SK-N-SH (cell line): ENCODE results near the gene ZNF575. TPM values are rescaled to one million over a fixed set of nuclear protein-coding genes. Genes with fewer than 3 reads are reported as not detected.

Experiments used
- CTCF ChIA-PET: fragments of 300-600, 350-600 bp; formaldehyde crosslinking; extraction: SDS; loops from one replicate; lab custom pipeline; 2021; lab: Yijun Ruan, JAX
- POLR2A ChIA-PET: fragments of 350-600 bp; sonication (Branson Sonifier 250); formaldehyde crosslinking; extraction: SDS; loops from one replicate; lab custom pipeline; 2020; ENCODE audit warnings: antibody characterized with exemption, inconsistent platforms; lab: Yijun Ruan, JAX
- DNase-seq: peaks from one replicate; pipeline ENCODE4 v3.0.0; 2012
- H2AFZ ChIP-seq: fragments of 200-600 bp; sonication (generic); 2 replicates; pipeline ENCODE4 v1.8.1; 2016; ENCODE audit warnings: antibody characterized with exemption, mild to moderate bottlenecking, low read depth
- H3F3A ChIP-seq: fragments of 200-600 bp; sonication (generic); replicated peaks from 2 replicates; pipeline ENCODE3; 2016; ENCODE audit warnings: antibody characterized with exemption, mild to moderate bottlenecking; ENCODE audit not compliant: insufficient read depth
- H3K27ac ChIP-seq, 2 experiments: fragments of 200-500 bp in 1 of 2; fragments of 200-600 bp in 1 of 2; sonication (Bioruptor generic) in 1 of 2; sonication (generic), shearing (Covaris generic) in 1 of 2; 2 replicates each; pipeline versions ENCODE4 v1.5.1 to v1.6.1; 2014 to 2016; ENCODE audit warnings: low read depth in 2 of 2, inconsistent platforms in 1 of 2, low read length in 1 of 2, mild to moderate bottlenecking in 1 of 2, mixed read lengths in 1 of 2
- H3K27me3 ChIP-seq: fragments of 200-600 bp; sonication (generic), shearing (Covaris generic); 2 replicates; pipeline ENCODE4 v1.6.1; 2016; ENCODE audit warnings: mixed run types; ENCODE audit not compliant: insufficient read depth
- H3K36me3 ChIP-seq, 2 experiments: fragments of 200-500 bp in 1 of 2; fragments of 200-600 bp in 1 of 2; sonication (Bioruptor generic) in 1 of 2; sonication (generic) in 1 of 2; replicated peaks in 1 of 2; 2 replicates each; pipeline versions ENCODE3 to v1.5.1; 2014 to 2016; ENCODE audit warnings: low read length in 1 of 2, mild to moderate bottlenecking in 1 of 2; ENCODE audit not compliant: insufficient read depth in 2 of 2, control insufficient read depth in 1 of 2
- H3K4me1 ChIP-seq, 2 experiments: fragments of 200-500 bp in 1 of 2; fragments of 200-600 bp in 1 of 2; sonication (Bioruptor generic) in 1 of 2; sonication (generic), shearing (Covaris generic) in 1 of 2; 2 replicates each; pipeline versions ENCODE4 v1.5.1 to v1.6.1; 2014 to 2016; ENCODE audit warnings: low read depth in 1 of 2, low read length in 1 of 2, mixed run types in 1 of 2; ENCODE audit not compliant: insufficient read depth in 2 of 2, control insufficient read depth in 1 of 2
- H3K4me2 ChIP-seq: fragments of 200-600 bp; sonication (generic), shearing (Covaris generic); 2 replicates; pipeline ENCODE4 v1.6.1; 2017; ENCODE audit warnings: mixed run types
- H3K4me3 ChIP-seq, 2 experiments: fragments of 200-500 bp in 1 of 2; fragments of 200-600 bp in 1 of 2; sonication (Bioruptor generic) in 1 of 2; sonication (generic), shearing (Covaris generic) in 1 of 2; 2 replicates each; pipeline versions ENCODE4 v1.5.1 to v1.8.1; 2014 to 2016; ENCODE audit warnings: low read depth in 2 of 2, inconsistent platforms in 1 of 2, low read length in 1 of 2, mild to moderate bottlenecking in 1 of 2, mixed read lengths in 1 of 2, moderate library complexity in 1 of 2
- H3K79me2 ChIP-seq: fragments of 200-600 bp; sonication (generic); 2 replicates; pipeline ENCODE4 v1.8.1; 2017; ENCODE audit warnings: mild to moderate bottlenecking; ENCODE audit not compliant: insufficient read depth
- H3K9ac ChIP-seq: fragments of 200-600 bp; sonication (generic); 2 replicates; pipeline ENCODE4 v1.6.1; 2017; ENCODE audit warnings: mixed run types
- H3K9me2 ChIP-seq: fragments of 200-600 bp; sonication (generic); 2 replicates; pipeline ENCODE4 v1.6.1; 2017; ENCODE audit warnings: mixed run types
- H3K9me3 ChIP-seq: fragments of 200-600 bp; sonication (generic); 2 replicates; pipeline ENCODE4 v1.6.1; 2017; ENCODE audit warnings: mixed run types, mild to moderate bottlenecking, moderate library complexity
- H4K20me1 ChIP-seq: fragments of 200-600 bp; sonication (generic); 2 replicates; pipeline ENCODE4 v1.6.1; 2017; ENCODE audit warnings: mild to moderate bottlenecking, mixed run types; ENCODE audit not compliant: insufficient read depth
- EZH2phosphoT487 ChIP-seq: fragments of 200-600 bp; sonication (generic); IDR thresholded peaks from 2 replicates; pipeline ENCODE4 v1.6.1; 2017; ENCODE audit warnings: low read depth, mixed run types, mild to moderate bottlenecking, antibody characterized with exemption, moderate library complexity, borderline replicate concordance
- FOSL2 ChIP-seq: IDR thresholded peaks from 2 replicates; pipeline ENCODE4 v1.4.0; 2012; ENCODE audit warnings: low read depth, mild to moderate bottlenecking, moderate library complexity, borderline replicate concordance
- FOXJ3 ChIP-seq: sonication (generic); formaldehyde crosslinking; IDR thresholded peaks from 2 replicates; pipeline ENCODE4 v1.5.1; 2020; ENCODE audit warnings: mild to moderate bottlenecking, missing genetic modification reagents
- FOXM1 ChIP-seq: IDR thresholded peaks from 2 replicates; pipeline ENCODE4 v1.4.0; 2012; ENCODE audit warnings: low read depth, mild to moderate bottlenecking
- GABPA ChIP-seq: IDR thresholded peaks from 2 replicates; pipeline ENCODE4 v1.4.0; 2012; ENCODE audit warnings: low read depth, mild to moderate bottlenecking
- GATA2 ChIP-seq: sonication (generic); formaldehyde crosslinking; IDR thresholded peaks from 2 replicates; pipeline ENCODE4 v1.5.0; 2020; ENCODE audit warnings: mild to moderate bottlenecking, missing genetic modification reagents
- JUND ChIP-seq: IDR thresholded peaks from 2 replicates; pipeline ENCODE4 v1.4.0; 2012
- MXI1 ChIP-seq: IDR thresholded peaks from 2 replicates; pipeline ENCODE4 v1.6.1; 2012; ENCODE audit warnings: mild to moderate bottlenecking, low read depth, low read length, improper control_type of control experiment
- NFIC ChIP-seq: IDR thresholded peaks from 2 replicates; pipeline ENCODE4 v1.4.0; 2012; ENCODE audit warnings: borderline replicate concordance
- RAD21 ChIP-seq: IDR thresholded peaks from 2 replicates; pipeline ENCODE4 v1.6.1; 2012; ENCODE audit warnings: mild to moderate bottlenecking, low read length
- RCOR1 ChIP-seq: fragments of 150-350 bp; IDR thresholded peaks from 2 replicates; pipeline ENCODE4 v1.6.1; 2017; ENCODE audit warnings: antibody characterized with exemption, low read length
- RXRA ChIP-seq: IDR thresholded peaks from 2 replicates; pipeline ENCODE4 v1.4.0; 2012; ENCODE audit warnings: low read depth, mild to moderate bottlenecking, borderline replicate concordance
- SIN3A ChIP-seq: IDR thresholded peaks from 2 replicates; pipeline ENCODE4 v1.6.1; 2012; ENCODE audit warnings: low read depth, mild to moderate bottlenecking, low read length, moderate library complexity, borderline replicate concordance
- SMC3 ChIP-seq: IDR thresholded peaks from 2 replicates; pipeline ENCODE4 v1.6.1; 2012; ENCODE audit warnings: low read depth, low read length, improper control_type of control experiment
- TAF1 ChIP-seq: IDR thresholded peaks from 2 replicates; pipeline ENCODE4 v1.6.1; 2012; ENCODE audit warnings: low read depth, mild to moderate bottlenecking, low read length, moderate library complexity, borderline replicate concordance
- TCF12 ChIP-seq: IDR thresholded peaks from 2 replicates; pipeline ENCODE4 v1.4.0; 2012
- TEAD4 ChIP-seq: IDR thresholded peaks from 2 replicates; pipeline ENCODE4 v1.4.0; 2012; ENCODE audit warnings: mild to moderate bottlenecking, borderline replicate concordance; ENCODE audit not compliant: insufficient read depth
- WGBS: methylation state at CpG from one replicate; pipeline ENCODE4 v1.1.6; 2017; ENCODE audit warnings: low lambda C conversion rate; 5-methylcytosine and 5-hydroxymethylcytosine counted together
- polyA plus RNA-seq, 3 experiments: library from polyadenylated mRNA; depleted of rRNA; stranded (reverse); fragments of >200 nt; gene quantifications; 2 replicates each; pipeline ENCODE4 v1.2.3, GENCODE V29; 2012
- TF ChIP-seq, protein P1 (sequence below): IDR thresholded peaks from 2 replicates; pipeline ENCODE4 v1.4.0; 2012; ENCODE audit warnings: low read depth, borderline replicate concordance
- TF ChIP-seq, protein P2 (sequence below): IDR thresholded peaks from 2 replicates; pipeline ENCODE4; 2012
- TF ChIP-seq, protein P3 (sequence below): fragments of 200-600 bp; sonication (generic); IDR thresholded peaks from 2 replicates; pipeline ENCODE4 v1.6.1; 2017; ENCODE audit warnings: antibody characterized with exemption, mild to moderate bottlenecking, moderate library complexity
- TF ChIP-seq, protein P4 (sequence below): fragments of 150-350 bp; IDR thresholded peaks from 2 replicates; pipeline ENCODE4 v1.6.1; 2016; ENCODE audit warnings: mild to moderate bottlenecking, low read depth, low read length
- TF ChIP-seq, protein P5 (sequence below): fragments of 150-350 bp; IDR thresholded peaks from 2 replicates; pipeline ENCODE4 v1.6.1; 2017; ENCODE audit warnings: antibody characterized with exemption, low read length, low read depth, borderline replicate concordance

Gene ZNF575
- polyA plus RNA-seq, 1 of the 3 experiments (the other 2 are of a cell fraction): 1.0 TPM

DNA sequence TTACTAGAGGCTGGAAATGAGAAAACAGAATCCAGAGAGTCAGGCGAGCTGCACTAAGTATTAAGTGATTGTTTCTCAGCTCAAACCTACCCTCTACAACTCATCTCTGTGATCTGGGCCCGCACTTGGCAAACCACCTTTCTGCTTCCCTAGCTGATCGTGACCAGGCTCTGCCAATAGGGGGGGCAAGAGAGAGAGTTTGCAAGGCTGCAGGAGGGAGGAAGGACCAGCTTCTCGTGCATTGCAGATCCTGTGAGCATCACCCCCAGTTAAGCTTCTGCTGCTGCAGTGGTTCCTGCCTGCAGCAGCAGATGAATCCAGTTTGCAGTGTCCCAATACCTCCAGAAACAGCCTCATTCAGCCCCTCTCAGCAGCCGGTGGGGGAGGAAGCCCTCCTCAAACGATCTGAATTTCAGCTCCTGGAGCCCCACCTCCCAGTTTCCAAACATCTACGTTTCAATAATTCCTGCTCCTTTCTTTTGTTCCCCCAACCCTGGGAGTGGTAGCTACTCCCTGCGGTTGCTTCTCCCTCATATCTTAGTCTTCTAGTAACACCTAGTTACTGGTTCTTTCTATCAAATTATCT lies 22.3 kb downstream of the ZNF575 start:
- 57% methylated on average over 7 of the region's 8 CpGs for WGBS
- Histone ChIP-seq H3K4me2 (no peak overlapping the region), H3K9me3 (no peaks in the 10 kb centered on the region), H4K20me1 (no peaks in the 10 kb centered on the region), H3K9me2 (no peaks in the 10 kb centered on the region), H3K27me3 (no peaks in the 10 kb centered on the region), H2AFZ (no peak overlapping the region), H3K79me2 (no peaks in the 10 kb centered on the region; the same call in 1 of the 2 replicates), H3K4me1 (no peaks in the 10 kb centered on the region), H3K27ac (no peak overlapping the region), H3K36me3 (peaks cover 18 to 39% of the 10 kb centered on the region in 2 experiments), H3K4me3 (no peak overlapping the region), H3K9ac (no peak overlapping the region), H3F3A (peaks cover 18% of the 10 kb centered on the region)
- POLR2A ChIA-PET: interaction anchor here (0.7 kb wide), 1 partner anchor 41 kb away, joined by 5 read pairs; the partner anchor contains the start of genes IRGQ and ZNF576
- TF ChIP-seq GABPA: no peak
- no peak for TF ChIP-seq GATA2 (CRISPR knock-in tag)
- TF ChIP-seq, protein P1, sequence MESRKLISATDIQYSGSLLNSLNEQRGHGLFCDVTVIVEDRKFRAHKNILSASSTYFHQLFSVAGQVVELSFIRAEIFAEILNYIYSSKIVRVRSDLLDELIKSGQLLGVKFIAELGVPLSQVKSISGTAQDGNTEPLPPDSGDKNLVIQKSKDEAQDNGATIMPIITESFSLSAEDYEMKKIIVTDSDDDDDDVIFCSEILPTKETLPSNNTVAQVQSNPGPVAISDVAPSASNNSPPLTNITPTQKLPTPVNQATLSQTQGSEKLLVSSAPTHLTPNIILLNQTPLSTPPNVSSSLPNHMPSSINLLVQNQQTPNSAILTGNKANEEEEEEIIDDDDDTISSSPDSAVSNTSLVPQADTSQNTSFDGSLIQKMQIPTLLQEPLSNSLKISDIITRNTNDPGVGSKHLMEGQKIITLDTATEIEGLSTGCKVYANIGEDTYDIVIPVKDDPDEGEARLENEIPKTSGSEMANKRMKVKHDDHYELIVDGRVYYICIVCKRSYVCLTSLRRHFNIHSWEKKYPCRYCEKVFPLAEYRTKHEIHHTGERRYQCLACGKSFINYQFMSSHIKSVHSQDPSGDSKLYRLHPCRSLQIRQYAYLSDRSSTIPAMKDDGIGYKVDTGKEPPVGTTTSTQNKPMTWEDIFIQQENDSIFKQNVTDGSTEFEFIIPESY: no peak
- TF ChIP-seq, protein P2, sequence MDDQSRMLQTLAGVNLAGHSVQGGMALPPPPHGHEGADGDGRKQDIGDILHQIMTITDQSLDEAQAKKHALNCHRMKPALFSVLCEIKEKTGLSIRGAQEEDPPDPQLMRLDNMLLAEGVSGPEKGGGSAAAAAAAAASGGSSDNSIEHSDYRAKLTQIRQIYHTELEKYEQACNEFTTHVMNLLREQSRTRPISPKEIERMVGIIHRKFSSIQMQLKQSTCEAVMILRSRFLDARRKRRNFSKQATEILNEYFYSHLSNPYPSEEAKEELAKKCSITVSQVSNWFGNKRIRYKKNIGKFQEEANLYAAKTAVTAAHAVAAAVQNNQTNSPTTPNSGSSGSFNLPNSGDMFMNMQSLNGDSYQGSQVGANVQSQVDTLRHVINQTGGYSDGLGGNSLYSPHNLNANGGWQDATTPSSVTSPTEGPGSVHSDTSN: no peak
- no peak for TF ChIP-seq JUND
- TF ChIP-seq NFIC: no peak
- no peak for TF ChIP-seq SIN3A
- no peak for TF ChIP-seq TEAD4
- TF ChIP-seq RCOR1: no peak
- no peak for TF ChIP-seq RXRA
- TF ChIP-seq, protein P3, sequence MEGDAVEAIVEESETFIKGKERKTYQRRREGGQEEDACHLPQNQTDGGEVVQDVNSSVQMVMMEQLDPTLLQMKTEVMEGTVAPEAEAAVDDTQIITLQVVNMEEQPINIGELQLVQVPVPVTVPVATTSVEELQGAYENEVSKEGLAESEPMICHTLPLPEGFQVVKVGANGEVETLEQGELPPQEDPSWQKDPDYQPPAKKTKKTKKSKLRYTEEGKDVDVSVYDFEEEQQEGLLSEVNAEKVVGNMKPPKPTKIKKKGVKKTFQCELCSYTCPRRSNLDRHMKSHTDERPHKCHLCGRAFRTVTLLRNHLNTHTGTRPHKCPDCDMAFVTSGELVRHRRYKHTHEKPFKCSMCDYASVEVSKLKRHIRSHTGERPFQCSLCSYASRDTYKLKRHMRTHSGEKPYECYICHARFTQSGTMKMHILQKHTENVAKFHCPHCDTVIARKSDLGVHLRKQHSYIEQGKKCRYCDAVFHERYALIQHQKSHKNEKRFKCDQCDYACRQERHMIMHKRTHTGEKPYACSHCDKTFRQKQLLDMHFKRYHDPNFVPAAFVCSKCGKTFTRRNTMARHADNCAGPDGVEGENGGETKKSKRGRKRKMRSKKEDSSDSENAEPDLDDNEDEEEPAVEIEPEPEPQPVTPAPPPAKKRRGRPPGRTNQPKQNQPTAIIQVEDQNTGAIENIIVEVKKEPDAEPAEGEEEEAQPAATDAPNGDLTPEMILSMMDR: peak; percentile 78
- no peak for TF ChIP-seq TCF12
- TF ChIP-seq SMC3: peak; percentile 63
- TF ChIP-seq RAD21: peak; percentile 75
- TF ChIP-seq TAF1: no peak
- TF ChIP-seq, protein P4, sequence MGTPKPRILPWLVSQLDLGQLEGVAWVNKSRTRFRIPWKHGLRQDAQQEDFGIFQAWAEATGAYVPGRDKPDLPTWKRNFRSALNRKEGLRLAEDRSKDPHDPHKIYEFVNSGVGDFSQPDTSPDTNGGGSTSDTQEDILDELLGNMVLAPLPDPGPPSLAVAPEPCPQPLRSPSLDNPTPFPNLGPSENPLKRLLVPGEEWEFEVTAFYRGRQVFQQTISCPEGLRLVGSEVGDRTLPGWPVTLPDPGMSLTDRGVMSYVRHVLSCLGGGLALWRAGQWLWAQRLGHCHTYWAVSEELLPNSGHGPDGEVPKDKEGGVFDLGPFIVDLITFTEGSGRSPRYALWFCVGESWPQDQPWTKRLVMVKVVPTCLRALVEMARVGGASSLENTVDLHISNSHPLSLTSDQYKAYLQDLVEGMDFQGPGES: no peak
- no peak for TF ChIP-seq FOXJ3 (CRISPR knock-in tag)
- no peak for TF ChIP-seq FOXM1
- TF ChIP-seq, protein P5, sequence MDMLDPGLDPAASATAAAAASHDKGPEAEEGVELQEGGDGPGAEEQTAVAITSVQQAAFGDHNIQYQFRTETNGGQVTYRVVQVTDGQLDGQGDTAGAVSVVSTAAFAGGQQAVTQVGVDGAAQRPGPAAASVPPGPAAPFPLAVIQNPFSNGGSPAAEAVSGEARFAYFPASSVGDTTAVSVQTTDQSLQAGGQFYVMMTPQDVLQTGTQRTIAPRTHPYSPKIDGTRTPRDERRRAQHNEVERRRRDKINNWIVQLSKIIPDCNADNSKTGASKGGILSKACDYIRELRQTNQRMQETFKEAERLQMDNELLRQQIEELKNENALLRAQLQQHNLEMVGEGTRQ: no peak
- no peak for TF ChIP-seq EZH2phosphoT487
- TF ChIP-seq FOSL2: no peak
- no peak for TF ChIP-seq MXI1
- CTCF ChIA-PET: interaction anchor here (0.6 to 8.5 kb wide), 39 partner anchors 8 to 240 kb away, joined by 3 to 104 read pairs (median 4); partner anchors contain the start of genes IRGQ, PINLYP, PLAUR and XRCC1
- DNase-seq: peak; percentile 85
